OCI-LY7 (cell line): ENCODE data around the gene TJP3.

Source experiments
- CTCF ChIP-seq: fragments of 200-600 bp; sonication (generic); conservative IDR thresholded peaks from 2 replicates; pipeline ENCODE4 v1.5.1; 2014; ENCODE audit warnings: mild to moderate bottlenecking, antibody characterized with exemption, low read length, moderate library complexity, mixed read lengths
- EZH2phosphoT487 ChIP-seq: fragments of 200-600 bp; sonication (generic); IDR thresholded peaks from 2 replicates; pipeline ENCODE4 v1.6.1; 2018; ENCODE audit warnings: low read depth, borderline replicate concordance, mild to moderate bottlenecking, mixed run types, antibody characterized with exemption, low read length, moderate library complexity, mixed read lengths

GRCh38 chr19:3762130-3762473 lies 53.9 kb downstream of the TJP3 start:
- TF ChIP-seq CTCF (no peak), EZH2phosphoT487 (no peak)
